ENCODE measurements around the gene HMGXB3.

The HMGXB3 gene, protein sequence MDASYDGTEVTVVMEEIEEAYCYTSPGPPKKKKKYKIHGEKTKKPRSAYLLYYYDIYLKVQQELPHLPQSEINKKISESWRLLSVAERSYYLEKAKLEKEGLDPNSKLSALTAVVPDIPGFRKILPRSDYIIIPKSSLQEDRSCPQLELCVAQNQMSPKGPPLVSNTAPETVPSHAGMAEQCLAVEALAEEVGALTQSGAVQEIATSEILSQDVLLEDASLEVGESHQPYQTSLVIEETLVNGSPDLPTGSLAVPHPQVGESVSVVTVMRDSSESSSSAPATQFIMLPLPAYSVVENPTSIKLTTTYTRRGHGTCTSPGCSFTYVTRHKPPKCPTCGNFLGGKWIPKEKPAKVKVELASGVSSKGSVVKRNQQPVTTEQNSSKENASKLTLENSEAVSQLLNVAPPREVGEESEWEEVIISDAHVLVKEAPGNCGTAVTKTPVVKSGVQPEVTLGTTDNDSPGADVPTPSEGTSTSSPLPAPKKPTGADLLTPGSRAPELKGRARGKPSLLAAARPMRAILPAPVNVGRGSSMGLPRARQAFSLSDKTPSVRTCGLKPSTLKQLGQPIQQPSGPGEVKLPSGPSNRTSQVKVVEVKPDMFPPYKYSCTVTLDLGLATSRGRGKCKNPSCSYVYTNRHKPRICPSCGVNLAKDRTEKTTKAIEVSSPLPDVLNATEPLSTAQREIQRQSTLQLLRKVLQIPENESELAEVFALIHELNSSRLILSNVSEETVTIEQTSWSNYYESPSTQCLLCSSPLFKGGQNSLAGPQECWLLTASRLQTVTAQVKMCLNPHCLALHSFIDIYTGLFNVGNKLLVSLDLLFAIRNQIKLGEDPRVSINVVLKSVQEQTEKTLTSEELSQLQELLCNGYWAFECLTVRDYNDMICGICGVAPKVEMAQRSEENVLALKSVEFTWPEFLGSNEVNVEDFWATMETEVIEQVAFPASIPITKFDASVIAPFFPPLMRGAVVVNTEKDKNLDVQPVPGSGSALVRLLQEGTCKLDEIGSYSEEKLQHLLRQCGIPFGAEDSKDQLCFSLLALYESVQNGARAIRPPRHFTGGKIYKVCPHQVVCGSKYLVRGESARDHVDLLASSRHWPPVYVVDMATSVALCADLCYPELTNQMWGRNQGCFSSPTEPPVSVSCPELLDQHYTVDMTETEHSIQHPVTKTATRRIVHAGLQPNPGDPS (N-terminal part only)

GRCh38 chr5:150000256-150000989 is at the start of gene HMGXB3, which contains the start of gene TIGD6:
Gene HMGXB3 (plus strand): TSS chr5:150000739. CDS start chr5:150004853, 4,114 bp downstream.
Gene TIGD6 (minus strand): TSS chr5:150000654. CDS start chr5:149996348, 4,306 bp downstream.
- TF ChIP-seq, protein P1, sequence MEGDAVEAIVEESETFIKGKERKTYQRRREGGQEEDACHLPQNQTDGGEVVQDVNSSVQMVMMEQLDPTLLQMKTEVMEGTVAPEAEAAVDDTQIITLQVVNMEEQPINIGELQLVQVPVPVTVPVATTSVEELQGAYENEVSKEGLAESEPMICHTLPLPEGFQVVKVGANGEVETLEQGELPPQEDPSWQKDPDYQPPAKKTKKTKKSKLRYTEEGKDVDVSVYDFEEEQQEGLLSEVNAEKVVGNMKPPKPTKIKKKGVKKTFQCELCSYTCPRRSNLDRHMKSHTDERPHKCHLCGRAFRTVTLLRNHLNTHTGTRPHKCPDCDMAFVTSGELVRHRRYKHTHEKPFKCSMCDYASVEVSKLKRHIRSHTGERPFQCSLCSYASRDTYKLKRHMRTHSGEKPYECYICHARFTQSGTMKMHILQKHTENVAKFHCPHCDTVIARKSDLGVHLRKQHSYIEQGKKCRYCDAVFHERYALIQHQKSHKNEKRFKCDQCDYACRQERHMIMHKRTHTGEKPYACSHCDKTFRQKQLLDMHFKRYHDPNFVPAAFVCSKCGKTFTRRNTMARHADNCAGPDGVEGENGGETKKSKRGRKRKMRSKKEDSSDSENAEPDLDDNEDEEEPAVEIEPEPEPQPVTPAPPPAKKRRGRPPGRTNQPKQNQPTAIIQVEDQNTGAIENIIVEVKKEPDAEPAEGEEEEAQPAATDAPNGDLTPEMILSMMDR (conservative IDR thresholded peaks at IDR 0.05; ENCODE audit: low read depth) = no peak
- ChIA-PET CTCF (interaction anchor here (0.6 to 1.4 kb wide), 7 partner anchors 9 to 1220 kb away, joined by 3 to 8 read pairs (median 4); no protein-coding TSS in a partner anchor), POLR2A (ENCODE audit: low non-redundant PET) (interaction anchor here (0.7 to 1.3 kb wide), 4 partner anchors 21 to 166 kb away, joined by 3 read pairs; no protein-coding TSS in a partner anchor)
- H3K27ac ChIP-seq = peak within 1 kb of the TSS; percentile 92
- peak; percentile 95 for DNase-seq (ENCODE audit: low spot score)

GRCh38 chr5:149951138-149951749 is 49.3 kb upstream of the HMGXB3 start:
- ChIA-PET POLR2A (ENCODE audit: low non-redundant PET) (no interaction called here), CTCF (interaction anchor here (0.6 to 0.8 kb wide), 4 partner anchors 17 to 284 kb away, joined by 3 read pairs; no protein-coding TSS in a partner anchor)
- no peak for DNase-seq (ENCODE audit: low spot score)
- TF ChIP-seq, protein P1 (conservative IDR thresholded peaks at IDR 0.05; ENCODE audit: low read depth) = no peak
- no peak overlapping the region for H3K27ac ChIP-seq

GRCh38 chr5:149953436-149954121 is 47.0 kb upstream of the HMGXB3 start:
- DNase-seq (ENCODE audit: low spot score) = no peak
- CTCF ChIA-PET = interaction anchor here (0.5 to 0.7 kb wide), 2 partner anchors 53 to 59 kb away, joined by 3 read pairs; no protein-coding TSS in a partner anchor

DNA sequence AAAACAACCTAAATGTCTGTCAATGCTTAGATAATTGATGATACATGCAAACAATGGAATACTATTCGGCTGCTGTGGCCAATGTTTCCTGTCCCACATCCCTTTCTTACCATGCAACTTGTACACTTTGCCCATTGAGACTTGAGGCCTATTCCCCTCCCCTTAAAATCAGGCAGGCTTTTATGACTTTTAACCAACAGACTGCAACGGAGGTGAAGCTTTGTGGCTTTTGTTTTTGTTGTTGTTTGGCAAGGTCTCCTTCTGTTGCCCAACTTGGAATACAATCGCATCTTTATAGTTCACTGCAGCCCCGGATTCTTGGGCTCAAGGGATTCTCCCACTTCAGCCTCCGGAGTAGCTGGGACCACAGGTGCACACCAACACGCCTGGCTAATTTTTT is 45.7 kb upstream of the HMGXB3 start:
- no peak overlapping the region for H3K27ac ChIP-seq
- CTCF ChIA-PET = no interaction called here
- TF ChIP-seq, protein P1 (conservative IDR thresholded peaks at IDR 0.05; ENCODE audit: low read depth) = no peak
- POLR2A ChIA-PET (ENCODE audit: low non-redundant PET) = no interaction called here
- no peak for DNase-seq (ENCODE audit: low spot score)

More at GRCh38 chr5:149953436-149954121, 47.0 kb upstream of the HMGXB3 start:
- POLR2A ChIA-PET (ENCODE audit: low non-redundant PET) = no interaction called here
- TF ChIP-seq, protein P1 (conservative IDR thresholded peaks at IDR 0.05; ENCODE audit: low read depth) = no peak
- H3K27ac ChIP-seq = no peak overlapping the region

- ChIA-PET CTCF (no interaction called here), POLR2A (ENCODE audit: low non-redundant PET) (no interaction called here)
- TF ChIP-seq, protein P1 (conservative IDR thresholded peaks at IDR 0.05; ENCODE audit: low read depth) = no peak
- H3K27ac ChIP-seq = no peak overlapping the region
- no peak for DNase-seq (ENCODE audit: low spot score)
Measured at GRCh38 chr5:149956685-149957084, 43.9 kb upstream of the HMGXB3 start.
